Measurements from ENCODE around the gene RTN4RL1. TPM values are rescaled to one million over a fixed set of nuclear protein-coding genes. Genes with fewer than 3 reads are reported as not detected.
A peak's percentile ranks its signal among the peaks of the same experiment; 100 is the strongest.

RTN4RL1 gene
- total RNA-seq, 1 donor from 2014 or later, result 50.3 TPM

DNA sequence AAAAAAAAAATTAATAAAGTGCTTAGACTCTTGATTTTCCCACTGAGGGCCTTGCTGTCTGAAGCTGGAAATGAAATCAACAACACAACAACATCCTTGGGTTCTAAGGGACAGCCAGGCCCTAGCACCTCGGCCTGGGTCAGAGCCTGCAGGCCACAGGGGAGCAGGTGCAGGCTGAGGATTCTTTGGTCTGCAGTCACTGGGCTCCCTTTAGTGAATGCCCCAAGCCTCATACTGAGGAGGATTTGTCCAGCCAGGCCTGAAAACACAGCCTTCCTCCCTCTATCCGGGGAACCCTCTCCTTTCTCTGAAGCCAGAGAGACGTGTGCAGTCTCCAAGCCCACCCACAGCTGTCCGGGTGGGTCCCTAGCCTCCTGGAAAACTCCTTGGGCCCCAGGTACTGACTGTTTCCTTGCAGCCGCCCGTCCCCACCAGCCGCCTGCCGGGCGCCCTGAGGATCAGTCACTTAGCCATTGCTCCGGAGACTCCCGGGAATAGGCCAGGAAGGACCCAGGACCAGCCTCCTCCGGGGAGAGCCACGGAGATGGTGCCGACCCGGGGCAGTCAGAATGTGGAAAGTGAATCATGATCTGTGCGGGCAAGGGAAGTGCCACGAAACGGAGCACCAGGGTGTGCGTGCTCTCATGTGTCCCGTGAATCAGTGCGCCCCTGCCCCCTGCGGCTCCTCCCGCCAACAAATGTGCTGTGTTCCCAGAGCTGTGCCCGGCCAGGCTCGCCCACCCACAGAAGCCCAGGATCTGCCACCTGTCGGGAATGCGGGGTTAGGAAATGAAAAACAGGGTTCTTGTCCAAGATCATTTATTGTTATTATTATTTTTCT is 91.0 kb downstream of the RTN4RL1 start:
- no peak for DNase-seq
- no peak overlapping the region for H3K27ac Mint-ChIP-seq (ENCODE audit: unreplicated experiment)
- TF ChIP-seq, protein P1, sequence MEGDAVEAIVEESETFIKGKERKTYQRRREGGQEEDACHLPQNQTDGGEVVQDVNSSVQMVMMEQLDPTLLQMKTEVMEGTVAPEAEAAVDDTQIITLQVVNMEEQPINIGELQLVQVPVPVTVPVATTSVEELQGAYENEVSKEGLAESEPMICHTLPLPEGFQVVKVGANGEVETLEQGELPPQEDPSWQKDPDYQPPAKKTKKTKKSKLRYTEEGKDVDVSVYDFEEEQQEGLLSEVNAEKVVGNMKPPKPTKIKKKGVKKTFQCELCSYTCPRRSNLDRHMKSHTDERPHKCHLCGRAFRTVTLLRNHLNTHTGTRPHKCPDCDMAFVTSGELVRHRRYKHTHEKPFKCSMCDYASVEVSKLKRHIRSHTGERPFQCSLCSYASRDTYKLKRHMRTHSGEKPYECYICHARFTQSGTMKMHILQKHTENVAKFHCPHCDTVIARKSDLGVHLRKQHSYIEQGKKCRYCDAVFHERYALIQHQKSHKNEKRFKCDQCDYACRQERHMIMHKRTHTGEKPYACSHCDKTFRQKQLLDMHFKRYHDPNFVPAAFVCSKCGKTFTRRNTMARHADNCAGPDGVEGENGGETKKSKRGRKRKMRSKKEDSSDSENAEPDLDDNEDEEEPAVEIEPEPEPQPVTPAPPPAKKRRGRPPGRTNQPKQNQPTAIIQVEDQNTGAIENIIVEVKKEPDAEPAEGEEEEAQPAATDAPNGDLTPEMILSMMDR (IDR thresholded peaks at IDR 0.05; ENCODE audit: partially characterized antibody, unreplicated experiment), result no peak

DNA sequence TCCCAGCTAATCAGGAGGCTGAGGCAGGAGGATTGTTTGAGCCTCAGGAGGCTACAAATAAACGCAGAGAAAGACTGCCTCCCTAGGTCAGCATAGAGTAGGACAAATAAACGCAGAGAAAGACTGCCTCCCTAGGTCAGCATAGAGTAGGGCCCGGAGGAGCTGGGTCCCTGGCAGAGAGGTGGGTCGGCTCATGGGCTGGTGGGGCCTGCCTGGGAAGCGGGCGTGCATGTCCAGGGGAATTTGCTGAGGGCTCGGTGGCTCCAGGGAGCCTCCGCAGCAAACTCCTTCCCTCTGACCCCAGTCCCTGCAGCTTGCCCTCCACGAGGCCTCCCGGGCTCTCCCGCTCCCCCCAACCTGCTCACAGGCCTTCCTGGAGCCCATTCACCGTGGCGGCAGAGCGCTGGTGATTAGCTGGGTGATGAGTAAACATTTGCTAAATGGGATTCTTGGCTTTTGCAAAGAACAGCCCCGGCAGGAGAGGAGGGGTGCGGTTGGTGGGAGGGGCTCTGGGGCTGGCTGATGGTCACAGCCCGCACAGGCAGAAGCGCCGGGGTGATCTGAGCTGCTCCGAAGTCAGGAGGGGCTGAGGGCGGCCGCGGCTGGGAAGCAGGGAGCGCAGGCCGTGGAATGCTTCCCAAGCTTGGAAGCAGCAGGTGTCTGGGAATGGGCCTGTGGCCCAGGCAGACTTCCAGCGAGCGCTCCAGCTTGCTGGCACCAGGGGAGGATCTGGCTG is 93.1 kb downstream of the RTN4RL1 start:
- Mint-ChIP-seq H3K4me1 (ENCODE audit: low read depth, unreplicated experiment) (peaks cover 33% of the 10 kb centered on the region), H3K27ac (ENCODE audit: unreplicated experiment) (no peak overlapping the region), H3K27me3 (ENCODE audit: unreplicated experiment) (peaks cover 7% of the 10 kb centered on the region), H3K9me3 (ENCODE audit: unreplicated experiment) (peaks cover 10% of the 10 kb centered on the region), H3K36me3 (ENCODE audit: unreplicated experiment) (no peaks in the 10 kb centered on the region), H3K4me3 (ENCODE audit: unreplicated experiment) (no peak overlapping the region)
- DNase-seq, result no peak
- TF ChIP-seq, protein P1 (IDR thresholded peaks at IDR 0.05; ENCODE audit: partially characterized antibody, unreplicated experiment), result no peak

More for the DNA sequence above, 91.0 kb downstream of the RTN4RL1 start:
- Mint-ChIP-seq H3K4me1 (ENCODE audit: low read depth, unreplicated experiment) (peaks cover 28% of the 10 kb centered on the region), H3K4me3 (ENCODE audit: unreplicated experiment) (no peak overlapping the region), H3K9me3 (ENCODE audit: unreplicated experiment) (peaks cover 13% of the 10 kb centered on the region), H3K36me3 (ENCODE audit: unreplicated experiment) (no peaks in the 10 kb centered on the region), H3K27me3 (ENCODE audit: unreplicated experiment) (peaks cover 6% of the 10 kb centered on the region)

DNA sequence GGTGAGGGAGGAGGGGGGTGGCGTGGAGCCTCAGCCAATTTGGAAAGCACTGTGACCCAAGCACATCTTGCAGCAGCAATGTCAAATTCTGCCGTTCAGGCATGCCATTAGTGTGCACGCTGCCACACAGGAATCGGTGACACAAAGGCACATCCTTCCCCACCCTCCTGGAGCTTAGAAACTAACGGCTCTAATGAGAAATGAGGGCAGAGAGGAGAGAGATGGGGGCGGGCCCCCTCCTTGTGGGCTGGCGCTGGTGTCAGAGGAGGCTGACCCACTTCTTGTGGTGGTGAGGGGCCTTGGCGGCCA is 94.8 kb downstream of the RTN4RL1 start:
- TF ChIP-seq, protein P1 (IDR thresholded peaks at IDR 0.05; ENCODE audit: partially characterized antibody, unreplicated experiment), result no peak
- no peak overlapping the region for H3K4me3 Mint-ChIP-seq (ENCODE audit: unreplicated experiment)

DNA sequence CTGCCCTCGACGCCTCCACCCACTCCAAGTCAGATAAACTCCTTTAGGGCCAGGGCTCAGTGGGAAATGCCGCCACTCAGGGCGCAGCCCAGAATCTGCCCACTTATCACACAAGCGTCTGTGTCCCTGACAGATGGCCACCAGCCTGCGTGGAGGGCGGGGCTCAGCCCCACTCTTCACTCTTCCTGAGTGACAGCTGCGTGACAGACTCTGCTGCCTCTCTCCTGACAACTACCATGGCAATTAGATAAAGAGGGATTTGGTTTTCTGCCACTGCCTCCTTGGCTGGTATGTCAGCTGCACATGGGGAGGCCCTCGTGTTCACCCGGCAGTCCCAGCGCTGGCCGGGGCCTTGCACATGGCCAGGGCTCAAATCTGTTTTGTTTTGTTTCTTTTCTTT is 96.2 kb downstream of the RTN4RL1 start:
- TF ChIP-seq, protein P1 (IDR thresholded peaks at IDR 0.05; ENCODE audit: partially characterized antibody, unreplicated experiment), result no peak
- peak; percentile 72 for DNase-seq
- peak overlapping the region; percentile 75 for H3K27ac Mint-ChIP-seq (ENCODE audit: unreplicated experiment)
- peaks cover 7% of the 10 kb centered on the region for H3K27me3 Mint-ChIP-seq (ENCODE audit: unreplicated experiment)
- H3K36me3 Mint-ChIP-seq (ENCODE audit: unreplicated experiment), result no peaks in the 10 kb centered on the region
- peaks cover 8% of the 10 kb centered on the region for H3K9me3 Mint-ChIP-seq (ENCODE audit: unreplicated experiment)
- peak overlapping the region; percentile 34 for H3K4me3 Mint-ChIP-seq (ENCODE audit: unreplicated experiment)
- peaks cover 23% of the 10 kb centered on the region for H3K4me1 Mint-ChIP-seq (ENCODE audit: low read depth, unreplicated experiment)

More for the DNA sequence above, 94.8 kb downstream of the RTN4RL1 start:
- DNase-seq, result no peak
- Mint-ChIP-seq H3K4me1 (ENCODE audit: low read depth, unreplicated experiment) (peaks cover 31% of the 10 kb centered on the region), H3K9me3 (ENCODE audit: unreplicated experiment) (peaks cover 8% of the 10 kb centered on the region), H3K36me3 (ENCODE audit: unreplicated experiment) (no peaks in the 10 kb centered on the region), H3K27me3 (ENCODE audit: unreplicated experiment) (peaks cover 7% of the 10 kb centered on the region), H3K27ac (ENCODE audit: unreplicated experiment) (peak overlapping the region; percentile 82)

DNA sequence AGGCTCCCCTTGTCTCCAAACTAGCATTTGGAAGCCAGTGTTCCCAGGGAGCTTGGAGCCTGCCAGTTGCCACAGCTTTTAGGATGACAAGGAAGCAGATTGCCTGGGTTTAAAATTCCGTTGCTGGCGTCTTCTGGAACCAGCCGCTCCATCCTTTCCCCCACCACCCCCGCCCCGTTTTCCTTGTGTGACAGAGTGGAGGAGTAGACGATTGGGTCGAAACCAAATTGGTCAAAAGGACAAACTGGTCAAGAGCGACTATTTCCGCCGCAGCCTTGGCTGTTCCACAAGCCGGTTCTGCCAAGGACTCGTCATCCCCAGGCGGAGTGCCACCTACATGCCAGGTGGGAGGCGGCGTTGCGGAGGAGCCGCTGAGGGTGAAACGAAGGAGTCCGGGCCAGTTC is 104.2 kb downstream of the RTN4RL1 start:
- Mint-ChIP-seq H3K27me3 (ENCODE audit: unreplicated experiment) (peaks cover 6% of the 10 kb centered on the region), H3K4me1 (ENCODE audit: low read depth, unreplicated experiment) (peaks cover 33% of the 10 kb centered on the region), H3K27ac (ENCODE audit: unreplicated experiment) (no peak overlapping the region), H3K36me3 (ENCODE audit: unreplicated experiment) (no peaks in the 10 kb centered on the region), H3K9me3 (ENCODE audit: unreplicated experiment) (peaks cover 3% of the 10 kb centered on the region), H3K4me3 (ENCODE audit: unreplicated experiment) (no peak overlapping the region)
- TF ChIP-seq, protein P1 (IDR thresholded peaks at IDR 0.05; ENCODE audit: partially characterized antibody, unreplicated experiment), result no peak
- DNase-seq, result no peak

Data from glutamatergic neuron (in vitro differentiated cells).